GM04504 (cell line): ENCODE data around the gene OBP2B.
"Not testable (repeated sequence)": the region's sequence is repeated elsewhere in the genome, so short reads cannot be mapped to it uniquely, and the experiment has no call there.

Experiments
- DNase-seq: peaks from one replicate; pipeline ENCODE4 v3.0.0-alpha.2; 2012; ENCODE audit warnings: low read depth

OBP2B gene

GRCh38 chr9:133221177-133221809, 12.2 kb upstream of the OBP2B start:
- no peak for DNase-seq

GRCh38 chr9:133218049-133218975, 9.3 kb upstream of the OBP2B start:
- not testable (repeated sequence) for DNase-seq

GRCh38 chr9:133217333-133217988, 8.4 kb upstream of the OBP2B start:
- not testable (repeated sequence) for DNase-seq

GRCh38 chr9:133214276-133214675, 5.2 kb upstream of the OBP2B start:
- not testable (repeated sequence) for DNase-seq

- no peak for DNase-seq
These were observed 1.6 kb upstream of the OBP2B start for GRCh38 chr9:133210609-133211008.

GRCh38 chr9:133210202-133210532, 1.1 kb upstream of the OBP2B start:
- DNase-seq = no peak

GRCh38 chr9:133209327-133210201, 514 bp upstream of the OBP2B start:
- not testable (repeated sequence) for DNase-seq

GRCh38 chr9:133208171-133208879, 725 bp downstream of the OBP2B start:
- DNase-seq = not testable (repeated sequence)

- DNase-seq = no peak
These were observed 1.4 kb downstream of the OBP2B start for GRCh38 chr9:133207540-133208170.

- no peak for DNase-seq
These were observed 2.0 kb downstream of the OBP2B start for GRCh38 chr9:133207021-133207531.

- DNase-seq = no peak
These were observed 2.8 kb downstream of the OBP2B start for GRCh38 chr9:133205996-133206931.

- not testable (repeated sequence) for DNase-seq
These were observed 3.6 kb downstream of the OBP2B start for GRCh38 chr9:133205481-133205887.

GRCh38 chr9:133204993-133205336, 4.1 kb downstream of the OBP2B start:
- no peak for DNase-seq

- no peak for DNase-seq
These were observed 4.6 kb downstream of the OBP2B start for GRCh38 chr9:133204335-133204992.

- no peak for DNase-seq
These were observed 5.5 kb downstream of the OBP2B start for GRCh38 chr9:133203506-133204075.

GRCh38 chr9:133202688-133203453, 6.2 kb downstream of the OBP2B start:
- no peak for DNase-seq

GRCh38 chr9:133202145-133202513, 6.9 kb downstream of the OBP2B start:
- DNase-seq = no peak
